RWPE2 (cell line): ENCODE data around the gene SCUBE2.
A peak's percentile ranks its signal among the peaks of the same experiment; 100 is the strongest.

Source experiments
- ATAC-seq: fragments of 200-7000 bp; cut with Tn5 transposase; 3 replicates; pipeline ENCODE4 v1.9.1; 2021; ENCODE audit warnings: low read depth
- DNase-seq: peaks from one replicate; pipeline ENCODE4 v3.0.0-alpha.2; 2020; ENCODE audit warnings: low spot score
- H3K27ac ChIP-seq: fragments of 450-650 bp; 2 replicates; pipeline ENCODE4 v1.5.1; 2017; ENCODE audit warnings: mild to moderate bottlenecking; ENCODE audit not compliant: poor library complexity, severe bottlenecking
- H3K27me3 ChIP-seq: fragments of 250-450 bp; sonication (Bioruptor Pico); 2 replicates; pipeline ENCODE4 v1.5.1; 2021; ENCODE audit warnings: mild to moderate bottlenecking, moderate library complexity; ENCODE audit not compliant: insufficient read depth, poor library complexity, severe bottlenecking
- H3K36me3 ChIP-seq: fragments of 250-450 bp; sonication (Bioruptor Pico); 2 replicates; pipeline ENCODE4 v1.5.1; 2020; ENCODE audit warnings: low read depth, mild to moderate bottlenecking, moderate library complexity
- H3K4me1 ChIP-seq: fragments of 250-450 bp; sonication (Bioruptor Pico); 2 replicates; pipeline ENCODE4 v1.5.1; 2021; ENCODE audit warnings: mild to moderate bottlenecking, moderate library complexity; ENCODE audit not compliant: insufficient read depth, poor library complexity, severe bottlenecking
- H3K4me3 ChIP-seq: fragments of 250-450 bp; sonication (Bioruptor Pico); 2 replicates; pipeline ENCODE4 v1.5.1; 2021; ENCODE audit warnings: mild to moderate bottlenecking, moderate library complexity; ENCODE audit not compliant: severe bottlenecking
- H3K9me3 ChIP-seq: fragments of 250-450 bp; sonication (Bioruptor Pico); 2 replicates; pipeline ENCODE4 v1.5.1; 2021; ENCODE audit warnings: mild to moderate bottlenecking, moderate library complexity; ENCODE audit not compliant: severe bottlenecking
- CTCF ChIP-seq: fragments of 450-650 bp; IDR thresholded peaks from one replicate; pipeline ENCODE4 v1.5.1; 2017; ENCODE audit warnings: mild to moderate bottlenecking, moderate library complexity; ENCODE audit not compliant: poor library complexity, severe bottlenecking

SCUBE2 gene

GRCh38 chr11:9005087-9005486, 86.3 kb downstream of the SCUBE2 start:
- Histone ChIP-seq H3K27me3 (peaks cover 23% of the 10 kb centered on the region), H3K4me3 (no peak overlapping the region), H3K27ac (no peak overlapping the region), H3K4me1 (peaks cover 14% of the 10 kb centered on the region), H3K9me3 (no peaks in the 10 kb centered on the region), H3K36me3 (no peaks in the 10 kb centered on the region)
- DNase-seq (no peak), ATAC-seq (no peak)
- TF ChIP-seq CTCF = no peak

- Histone ChIP-seq H3K4me1 (peaks cover 14% of the 10 kb centered on the region), H3K9me3 (no peaks in the 10 kb centered on the region), H3K4me3 (peak overlapping the region; percentile 27), H3K27ac (no peak overlapping the region), H3K27me3 (peaks cover 23% of the 10 kb centered on the region), H3K36me3 (no peaks in the 10 kb centered on the region)
- TF ChIP-seq CTCF = no peak
- DNase-seq = no peak
- ATAC-seq = 0 out of 3 replicates have a peak, but pooled peaks have one; percentile 3
Measured at GRCh38 chr11:9004183-9004926, 87.0 kb downstream of the SCUBE2 start.

- no peaks in the 10 kb centered on the region for H3K9me3 ChIP-seq
- no peaks in the 10 kb centered on the region for H3K36me3 ChIP-seq
- peaks cover 23% of the 10 kb centered on the region for H3K27me3 ChIP-seq
- peaks cover 14% of the 10 kb centered on the region for H3K4me1 ChIP-seq
- H3K4me3 ChIP-seq = peak within 1 kb of the TSS; percentile 27
- TF ChIP-seq CTCF = no peak
- H3K27ac ChIP-seq = no peak within 1 kb of the TSS
- no peak for DNase-seq
- peak; percentile 48 for ATAC-seq
Measured at GRCh38 chr11:9003573-9004182, 87.7 kb downstream of the SCUBE2 start, which contains the start of gene NRIP3. TSS of gene NRIP3 (minus strand) at chr11:9004001. CDS start at chr11:9003935, 66 bp downstream.

- Histone ChIP-seq H3K9me3 (no peaks in the 10 kb centered on the region), H3K36me3 (no peaks in the 10 kb centered on the region), H3K27me3 (peaks cover 23% of the 10 kb centered on the region), H3K27ac (no peak overlapping the region), H3K4me3 (peak overlapping the region; percentile 27), H3K4me1 (peaks cover 14% of the 10 kb centered on the region)
- TF ChIP-seq CTCF = no peak
- DNase-seq (no peak), ATAC-seq (no peak)
Measured at GRCh38 chr11:9002920-9003572, 88.4 kb downstream of the SCUBE2 start.
